ENCODE measurements around the gene DNAI2. TPM values are rescaled to one million over a fixed set of nuclear protein-coding genes. Genes with fewer than 3 reads are reported as not detected.

The DNAI2 gene
- total and polyA plus RNA-seq, 9 of the 15 experiments (the other 6 are each of a cell fraction or from before 2014, with no cell fraction given) = not detected

- TF ChIP-seq RREB1 (CRISPR knock-in tag; IDR thresholded peaks at IDR 0.05) (peak; percentile 73; the same call in 1 of the 2 replicates), PTBP1 (IDR thresholded peaks at IDR 0.05; ENCODE audit: low read depth, low read length) (no peak), SMARCE1 (IDR thresholded peaks at IDR 0.05) (no peak), CBX2 (IDR thresholded peaks at IDR 0.05; ENCODE audit: insufficient read depth, low read length, poor library complexity, severe bottlenecking) (no peak), MCM5 (IDR thresholded peaks at IDR 0.05; ENCODE audit: low read depth) (no peak), SMARCA4 (IDR thresholded peaks at IDR 0.05) (peak; percentile 46; the same call in 1 of the 2 replicates), ASH1L (IDR thresholded peaks at IDR 0.05; ENCODE audit: borderline replicate concordance, low read depth, partially characterized antibody) (no peak), PCBP2 (IDR thresholded peaks at IDR 0.05; ENCODE audit: low read depth, low read length, poor library complexity, severe bottlenecking) (no peak), HNRNPLL (IDR thresholded peaks at IDR 0.05; ENCODE audit: low read depth, low read length, poor library complexity, severe bottlenecking) (no peak), KDM2B (CRISPR knock-in tag; IDR thresholded peaks at IDR 0.05) (no peak), ZNF316 (IDR thresholded peaks at IDR 0.05) (no peak), HES1 (IDR thresholded peaks at IDR 0.05; ENCODE audit: low read depth) (no peak), GABPB2 (CRISPR knock-in tag; conservative IDR thresholded peaks at IDR 0.05) (no peak), POLR2H (tag; IDR thresholded peaks at IDR 0.05; ENCODE audit: low read depth) (no peak), PRPF4 (IDR thresholded peaks at IDR 0.05; ENCODE audit: insufficient read depth, low read depth, low read length, poor library complexity, severe bottlenecking) (no peak)
These were observed 34.1 kb downstream of the DNAI2 start (continued) for GRCh38 chr17:74307984-74308773.

All from K562 (cell line).